Heart left ventricle (tissue), 16 donors: ENCODE results near the gene MACC1. TPM values are rescaled to one million over a fixed set of nuclear protein-coding genes. Genes with fewer than 3 reads are reported as not detected.

Source experiments
- ATAC-seq, 4 donors: fragments of 200-7000 bp; cut with Tn5 transposase; one replicate each; pipeline ENCODE4 v1.9.1; 2020 to 2022; ENCODE audit warnings: moderate library complexity in 4 of 4, mild to moderate bottlenecking in 3 of 4, moderate number of reproducible peaks in 1 of 4
- DNase-seq, 5 donors: peaks; one replicate each; pipeline ENCODE4 v3.0.0-alpha.2; 2020
- H3K27ac ChIP-seq, 12 donors: fragments of 200-600 bp; sonication (generic) in 4 of 12; one replicate each; pipeline versions ENCODE4 v1.5.0 to v1.8.0; 2016 to 2022; ENCODE audit warnings: mild to moderate bottlenecking in 2 of 12
- H3K27me3 ChIP-seq, 9 donors: fragments of 200-600 bp; sonication (generic) in 2 of 9; one replicate each; pipeline versions ENCODE4 v1.5.1 to v1.8.0; 2016 to 2022; ENCODE audit warnings: mild to moderate bottlenecking in 3 of 9
- H3K36me3 ChIP-seq, 9 donors: fragments of 200-600 bp; sonication (generic) in 2 of 9; one replicate each; pipeline versions ENCODE4 v1.5.0 to v1.8.0; 2018 to 2022; ENCODE audit warnings: mild to moderate bottlenecking in 2 of 9
- H3K4me1 ChIP-seq, 12 donors: fragments of 200-600 bp; sonication (generic) in 4 of 12; one replicate each; pipeline versions ENCODE4 v1.5.0 to v1.8.0; 2016 to 2022; ENCODE audit warnings: mild to moderate bottlenecking in 3 of 12
- H3K4me3 ChIP-seq, 12 donors: fragments of 200-600 bp; sonication (generic) in 4 of 12; one replicate each; pipeline versions ENCODE4 v1.5.0 to v1.8.0; 2017 to 2022; ENCODE audit warnings: mild to moderate bottlenecking in 9 of 12, moderate library complexity in 4 of 12
- H3K9me3 ChIP-seq, 12 donors: fragments of 200-600 bp; sonication (generic) in 4 of 12; one replicate each; pipeline versions ENCODE4 v1.5.0 to v1.8.0; 2016 to 2022; ENCODE audit warnings: mild to moderate bottlenecking in 1 of 12
- POLR2A ChIP-seq, 2 donors: fragments of 450-650 bp; IDR thresholded peaks; one replicate each; pipeline ENCODE4 v1.6.1; 2017; ENCODE audit warnings: antibody characterized with exemption in 2 of 2, mild to moderate bottlenecking in 2 of 2, moderate library complexity in 2 of 2
- WGBS, 4 donors: extraction: QIAGEN DNeasy Blood & Tissue Kit in 2 of 4; methylation state at CpG; one replicate each; pipeline versions ENCODE4 v1.1.5 to v1.1.7; 2013 to 2018; 5-methylcytosine and 5-hydroxymethylcytosine counted together
- intact Hi-C, 10 donors: fragments of 100-400 bp; cut with DNase I; formaldehyde crosslinking; loops; one replicate each; pipeline versions ENCODE4 v1.11.1 to v1.14.2; 2022
- polyA plus RNA-seq, 2 donors: library from polyadenylated mRNA; stranded (reverse); fragments of 200-250 nt; gene quantifications; one replicate each; pipeline ENCODE4 v1.2.3, GENCODE V29; 2013
- total RNA-seq, 9 donors: library from RNA; depleted of rRNA in 2 of 9; stranded (reverse); fragments of >200 nt in 2 of 9; fragmentation: NEBNext Ultra II Directional in 3 of 9; extraction: Animal tissue kit (Norgen Biotek cat#: 25700) in 3 of 9; gene quantifications; one replicate each; pipeline versions ENCODE4 v1.1.0 to v1.2.4, GENCODE V29; 2016 to 2023
- TF ChIP-seq, protein P1 (sequence below), 12 donors: fragments of 200-600 bp; sonication (generic) in 4 of 12; IDR thresholded peaks; one replicate each; pipeline versions ENCODE4 v1.5.0 to v1.8.0; 2018 to 2022; ENCODE audit warnings: antibody characterized with exemption in 12 of 12, mild to moderate bottlenecking in 5 of 12
- donor health status: ischemic (EF 13 %, LVEDD 7.1; RV severe dilation, severe dysfunction).
- donor health status: healthy with polysubstance abuse.
- donor health status: DM: no; HTN: yes; CAD: no.
- donor health status: DM: no; HTN: no; CAD: no.
- donor health status: ischemic (EF 25% LVEDD 6.9; RV normal size, moderate dysfunction).
- donor health status: ischemic (EF 25% LVEDD 5.7; RV mildly dilated, moderate dysfunction).
- donor health status: healthy.
- donor health status: DM: yes; HTN: yes; CAD: no.
- donor health status: ischemic (EF 35%, LVEDD 5.7; RV mildly dilated, moderate dysfunction).
- donor health status: nonischemic (EF 11% LVEDD 7.7; RV severe dilation, severe dysfunction).
- donor health status: DM: yes; HTN: yes; CAD: no.
- donor health status: PGD.
- donor health status: ischemic (EF 29% LVEDD 5.4; RV normal size, mild dysfunction).
- donor health status: nonischemic (EF 23%, LVEDD 6.1; RV moderate dilation, normal function).

The MACC1 gene
- total and polyA plus RNA-seq, 11 donors, result under 0.01 to 1.3 (median 0.12) TPM; not detected in 4

DNA sequence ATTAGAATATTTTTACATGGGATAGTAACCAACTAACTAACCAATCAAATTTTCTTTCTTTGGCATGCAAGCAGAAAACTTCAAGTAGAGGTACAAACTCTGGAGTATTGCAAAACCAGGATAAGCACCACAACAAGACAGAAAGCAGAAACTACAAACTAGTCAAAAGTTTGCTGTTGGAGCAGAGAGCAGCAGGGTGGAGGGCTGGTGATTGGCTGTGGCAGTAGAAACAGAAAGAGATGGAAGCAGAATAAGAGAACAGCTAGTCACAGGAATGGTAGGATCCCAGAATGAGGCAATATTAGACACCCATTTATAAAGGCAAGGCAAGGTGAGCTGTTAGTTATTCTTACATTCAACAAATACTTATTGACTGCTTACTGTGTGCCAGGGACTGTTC is 6.8 kb upstream of the MACC1 start:
- ATAC-seq (no peak), DNase-seq (no peak)
- Histone ChIP-seq H3K4me1 (peaks cover 0 to 34% (median 0%) of the 10 kb centered on the region in 12 donors), H3K36me3 (no peaks in the 10 kb centered on the region), H3K27me3 (no peaks in the 10 kb centered on the region), H3K27ac (peak overlapping the region in 1 of 12 donors; percentile 16), H3K9me3 (no peaks in the 10 kb centered on the region), H3K4me3 (no peak overlapping the region)
- no peak for TF ChIP-seq POLR2A (IDR thresholded peaks at IDR 0.05)
- TF ChIP-seq, protein P1, sequence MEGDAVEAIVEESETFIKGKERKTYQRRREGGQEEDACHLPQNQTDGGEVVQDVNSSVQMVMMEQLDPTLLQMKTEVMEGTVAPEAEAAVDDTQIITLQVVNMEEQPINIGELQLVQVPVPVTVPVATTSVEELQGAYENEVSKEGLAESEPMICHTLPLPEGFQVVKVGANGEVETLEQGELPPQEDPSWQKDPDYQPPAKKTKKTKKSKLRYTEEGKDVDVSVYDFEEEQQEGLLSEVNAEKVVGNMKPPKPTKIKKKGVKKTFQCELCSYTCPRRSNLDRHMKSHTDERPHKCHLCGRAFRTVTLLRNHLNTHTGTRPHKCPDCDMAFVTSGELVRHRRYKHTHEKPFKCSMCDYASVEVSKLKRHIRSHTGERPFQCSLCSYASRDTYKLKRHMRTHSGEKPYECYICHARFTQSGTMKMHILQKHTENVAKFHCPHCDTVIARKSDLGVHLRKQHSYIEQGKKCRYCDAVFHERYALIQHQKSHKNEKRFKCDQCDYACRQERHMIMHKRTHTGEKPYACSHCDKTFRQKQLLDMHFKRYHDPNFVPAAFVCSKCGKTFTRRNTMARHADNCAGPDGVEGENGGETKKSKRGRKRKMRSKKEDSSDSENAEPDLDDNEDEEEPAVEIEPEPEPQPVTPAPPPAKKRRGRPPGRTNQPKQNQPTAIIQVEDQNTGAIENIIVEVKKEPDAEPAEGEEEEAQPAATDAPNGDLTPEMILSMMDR (IDR thresholded peaks at IDR 0.05), result no peak
- intact Hi-C loops, result no loop called here

DNA sequence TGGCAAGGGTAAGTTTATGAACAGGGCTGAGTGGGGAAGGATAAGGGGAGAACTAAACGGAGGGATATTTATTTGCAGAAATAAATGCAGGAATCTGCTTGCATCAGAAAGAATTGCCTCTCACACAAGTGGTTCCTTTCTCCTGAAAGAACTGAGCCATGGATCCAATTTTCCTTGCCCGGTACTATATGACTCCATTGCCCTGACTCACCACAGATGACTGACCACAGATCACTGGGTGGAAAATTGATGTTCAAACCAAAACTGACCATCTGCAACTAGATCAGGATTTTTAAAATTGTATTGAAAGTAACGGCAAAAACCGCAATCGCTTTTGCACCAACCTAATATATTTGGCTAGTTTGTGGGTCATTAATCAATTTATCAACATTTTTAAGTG is 6.2 kb upstream of the MACC1 start:
- H3K9me3 ChIP-seq, result no peaks in the 10 kb centered on the region
- no peaks in the 10 kb centered on the region for H3K36me3 ChIP-seq
- TF ChIP-seq, protein P1 (IDR thresholded peaks at IDR 0.05), result no peak
- no peak for TF ChIP-seq POLR2A (IDR thresholded peaks at IDR 0.05)
- no peak overlapping the region for H3K27ac ChIP-seq
- no peak for DNase-seq
- intact Hi-C loops, result no loop called here
- ATAC-seq, result no peak
- peaks cover 0 to 40% (median 0%) of the 10 kb centered on the region in 12 donors for H3K4me1 ChIP-seq
- WGBS, 4 donors, result 93 to 96% (median 94%) methylated on average over 5 of the region's 5 CpGs
- H3K27me3 ChIP-seq, result no peaks in the 10 kb centered on the region
- no peak overlapping the region for H3K4me3 ChIP-seq

DNA sequence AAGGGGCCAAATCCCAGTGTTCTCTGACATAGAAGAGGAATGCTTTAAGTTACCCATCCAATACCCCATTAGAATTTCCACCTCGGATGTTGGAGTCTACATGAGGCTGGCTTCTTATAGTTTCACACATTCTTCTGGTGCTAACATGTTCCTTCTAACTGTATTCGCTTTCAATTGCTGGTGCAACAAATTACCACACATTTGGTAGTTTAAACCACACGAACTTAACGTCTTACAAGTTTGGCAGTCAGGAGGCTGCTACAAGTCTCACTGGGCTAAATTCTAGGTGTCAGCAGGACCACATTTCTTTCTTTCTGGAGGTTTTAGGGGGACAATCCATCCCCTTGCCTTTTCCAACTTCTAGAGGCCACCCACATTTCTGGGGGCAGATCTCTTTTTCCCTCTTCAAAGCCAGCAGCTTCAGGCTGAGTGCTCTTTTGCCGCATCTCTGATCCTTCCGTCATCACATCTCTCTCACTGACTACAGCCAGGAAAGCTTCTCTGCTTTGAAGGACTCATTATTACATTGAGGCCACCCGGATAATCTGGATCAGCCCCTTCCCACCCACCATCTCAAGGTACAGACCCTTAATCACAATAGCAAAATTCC is 5.1 kb upstream of the MACC1 start:
- H3K9me3 ChIP-seq, result no peaks in the 10 kb centered on the region
- H3K36me3 ChIP-seq, result no peaks in the 10 kb centered on the region
- TF ChIP-seq POLR2A (IDR thresholded peaks at IDR 0.05), result no peak
- intact Hi-C loops, result no loop called here
- peaks cover 0 to 43% (median 0%) of the 10 kb centered on the region in 12 donors for H3K4me1 ChIP-seq
- no peak overlapping the region for H3K4me3 ChIP-seq
- ATAC-seq (no peak), DNase-seq (no peak)
- H3K27me3 ChIP-seq, result no peaks in the 10 kb centered on the region
- WGBS, 4 donors, result 75 to 80% (median 79%) methylated on average over 7 of the region's 7 CpGs
- no peak overlapping the region for H3K27ac ChIP-seq

DNA sequence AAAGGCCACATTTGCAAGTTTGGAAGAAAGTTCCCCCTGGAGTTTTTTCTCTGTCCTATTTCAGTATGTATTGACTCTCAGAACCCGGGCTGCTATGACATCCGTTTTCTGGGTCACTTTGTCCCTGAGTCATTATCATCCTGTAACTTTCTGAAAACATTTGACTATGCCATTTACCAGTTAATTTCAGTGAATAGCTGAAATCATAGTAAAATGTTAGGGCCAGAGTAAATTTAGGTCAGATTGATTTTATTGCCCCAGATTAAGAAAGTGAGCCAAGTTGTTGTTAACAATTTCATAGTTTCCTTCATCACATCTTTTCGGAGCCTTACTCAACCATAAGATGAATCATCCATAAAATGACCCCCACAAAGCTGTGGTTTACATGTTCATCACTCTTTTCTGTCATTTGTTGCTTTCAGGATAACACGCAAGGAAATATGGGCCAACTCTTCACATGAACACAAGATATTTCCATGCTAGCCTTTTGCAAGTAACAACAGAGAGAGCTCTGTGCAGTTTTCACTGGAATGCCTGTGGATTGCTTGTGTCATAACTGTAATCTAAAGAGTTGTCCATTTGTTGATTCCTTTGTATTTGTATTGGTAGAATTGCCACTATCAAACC is 3.9 kb upstream of the MACC1 start:
- Histone ChIP-seq H3K4me1 (peaks cover 0 to 43% (median 0%) of the 10 kb centered on the region in 12 donors), H3K27me3 (no peaks in the 10 kb centered on the region), H3K4me3 (no peak overlapping the region), H3K36me3 (no peaks in the 10 kb centered on the region), H3K9me3 (no peaks in the 10 kb centered on the region), H3K27ac (peak overlapping the region; percentile 18 to 90 (median 67))
- no peak for TF ChIP-seq POLR2A (IDR thresholded peaks at IDR 0.05)
- TF ChIP-seq, protein P1 (IDR thresholded peaks at IDR 0.05), result no peak
- ATAC-seq (peak in 3 of 4 donors; percentile 28 to 39 (median 35)), DNase-seq (no peak)
- 61 to 69% (median 63%) methylated on average over 4 of the region's 4 CpGs for WGBS, 4 donors
- intact Hi-C loops, result no loop called here
